GM19035 (cell line): Measurements from ENCODE around the gene ITGB7.

ENCODE experiments used
- ATAC-seq: cut with Tn5 transposase; IDR thresholded peaks from one replicate; pipeline ENCODE4 v1.9.1; 2021; ENCODE audit not compliant: unreplicated experiment

Gene ITGB7

DNA sequence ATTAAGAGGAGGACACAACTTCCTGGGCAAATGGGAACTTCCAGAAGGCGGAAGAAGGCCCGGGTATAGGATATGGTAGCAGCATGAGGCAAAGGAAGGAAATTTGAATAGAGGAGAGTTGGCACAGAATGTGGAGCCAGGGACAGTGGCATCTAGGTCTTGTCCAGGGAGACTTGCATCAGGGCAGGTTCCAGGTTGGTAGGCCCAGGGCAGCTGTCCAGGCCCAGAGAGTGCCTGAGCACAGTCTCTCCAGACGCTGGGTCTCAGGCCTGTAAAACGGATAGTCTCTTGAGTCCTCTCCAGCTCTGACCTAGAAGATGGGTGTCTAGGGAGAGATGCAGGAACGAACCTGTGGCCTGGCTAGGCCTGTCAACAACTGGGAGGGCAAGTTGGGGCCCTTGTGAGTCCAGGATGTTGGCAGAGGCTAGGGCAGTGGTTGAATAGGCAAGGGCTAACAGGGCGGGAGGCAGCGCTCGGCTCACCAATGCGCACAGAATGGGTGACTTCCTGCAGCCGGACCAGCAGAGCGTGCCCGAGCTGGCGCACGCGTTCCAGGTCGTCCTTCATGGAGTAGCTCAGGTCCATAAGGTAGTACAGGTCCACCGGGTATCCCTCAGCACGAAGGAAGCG lies 9.9 kb downstream of the ITGB7 start:
- ATAC-seq = no peak

DNA sequence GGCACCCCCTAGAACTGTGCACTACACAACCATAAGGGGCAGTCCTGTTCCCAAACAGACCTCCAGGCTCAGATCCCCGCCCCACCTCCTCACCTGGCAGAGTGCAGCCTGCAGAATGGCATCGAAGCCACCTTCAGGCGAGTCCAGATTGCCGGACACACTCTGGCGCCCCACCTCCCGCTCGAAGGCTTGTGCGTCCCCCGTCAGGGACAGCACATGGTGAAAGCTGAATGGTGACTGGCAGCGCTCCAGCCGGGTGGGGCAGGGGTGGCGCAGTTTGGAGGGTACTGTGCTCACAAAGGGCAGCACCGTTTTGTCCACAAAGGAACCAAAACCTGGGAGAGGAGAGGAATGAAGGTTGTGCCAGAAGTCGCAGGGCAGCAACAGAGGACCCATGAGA lies 10.6 kb downstream of the ITGB7 start:
- no peak for ATAC-seq

DNA sequence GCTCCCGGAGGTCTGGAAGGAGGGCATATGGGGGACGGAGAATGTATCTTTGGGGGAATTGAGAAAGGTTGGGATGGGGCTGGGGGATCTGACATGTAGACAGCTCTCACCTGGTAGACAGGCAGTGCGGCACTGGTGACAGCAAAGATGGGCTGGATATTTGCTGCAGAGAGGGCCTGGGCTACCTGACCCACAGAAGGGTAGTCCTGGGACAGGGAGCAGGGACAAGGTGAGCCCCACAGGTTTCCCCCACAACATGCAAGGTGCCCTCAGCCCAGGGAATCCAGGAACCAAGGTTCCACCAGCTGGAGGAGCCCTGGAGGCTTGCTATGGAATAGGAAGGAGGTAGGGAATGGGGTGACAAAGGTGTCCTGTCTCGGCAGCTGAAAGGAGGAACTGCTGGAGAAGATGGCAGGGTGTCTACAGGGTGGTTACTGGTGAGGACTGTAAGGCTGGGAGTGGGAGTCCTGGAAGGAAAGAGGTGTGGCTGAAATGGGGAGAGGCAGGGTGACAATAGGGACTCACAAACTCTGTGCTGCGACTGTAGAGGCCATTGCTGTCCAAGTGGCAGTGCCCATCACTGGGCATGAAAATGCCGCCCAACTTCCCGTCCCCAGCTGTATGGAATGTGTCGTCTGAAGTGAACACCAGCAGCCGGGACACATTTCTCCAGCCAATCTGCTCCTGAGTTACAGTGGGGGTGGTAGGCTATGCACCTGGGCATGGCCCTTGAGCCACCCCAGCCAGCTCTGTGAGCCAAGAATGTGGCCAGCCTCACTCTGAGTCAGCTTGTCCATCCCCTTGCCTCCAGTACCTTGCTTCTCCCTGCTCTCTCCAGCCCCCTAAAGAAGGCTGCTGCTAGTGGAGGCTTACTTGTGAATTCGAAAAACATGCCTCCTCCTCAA lies 11.3 kb downstream of the ITGB7 start:
- no peak for ATAC-seq

DNA sequence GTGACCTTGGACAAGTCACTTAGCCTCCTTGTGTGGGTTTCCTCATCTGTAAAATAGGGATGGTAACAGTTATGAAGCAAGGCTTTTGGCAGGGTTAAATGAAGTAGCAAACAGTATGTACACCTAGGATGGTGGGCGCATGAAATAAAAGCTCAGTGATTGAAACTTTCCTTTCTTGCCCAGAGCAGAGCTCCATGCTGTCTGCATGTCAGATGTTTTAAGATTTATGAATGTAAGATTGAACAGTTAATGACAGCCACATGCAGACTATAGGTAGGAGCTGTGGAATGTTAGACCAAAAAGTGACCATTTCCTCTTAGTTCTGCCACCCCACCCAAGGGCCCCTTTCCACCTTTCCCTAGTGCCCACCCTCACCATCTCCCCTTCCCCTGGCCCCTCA lies 12.1 kb downstream of the ITGB7 start:
- no peak for ATAC-seq

DNA sequence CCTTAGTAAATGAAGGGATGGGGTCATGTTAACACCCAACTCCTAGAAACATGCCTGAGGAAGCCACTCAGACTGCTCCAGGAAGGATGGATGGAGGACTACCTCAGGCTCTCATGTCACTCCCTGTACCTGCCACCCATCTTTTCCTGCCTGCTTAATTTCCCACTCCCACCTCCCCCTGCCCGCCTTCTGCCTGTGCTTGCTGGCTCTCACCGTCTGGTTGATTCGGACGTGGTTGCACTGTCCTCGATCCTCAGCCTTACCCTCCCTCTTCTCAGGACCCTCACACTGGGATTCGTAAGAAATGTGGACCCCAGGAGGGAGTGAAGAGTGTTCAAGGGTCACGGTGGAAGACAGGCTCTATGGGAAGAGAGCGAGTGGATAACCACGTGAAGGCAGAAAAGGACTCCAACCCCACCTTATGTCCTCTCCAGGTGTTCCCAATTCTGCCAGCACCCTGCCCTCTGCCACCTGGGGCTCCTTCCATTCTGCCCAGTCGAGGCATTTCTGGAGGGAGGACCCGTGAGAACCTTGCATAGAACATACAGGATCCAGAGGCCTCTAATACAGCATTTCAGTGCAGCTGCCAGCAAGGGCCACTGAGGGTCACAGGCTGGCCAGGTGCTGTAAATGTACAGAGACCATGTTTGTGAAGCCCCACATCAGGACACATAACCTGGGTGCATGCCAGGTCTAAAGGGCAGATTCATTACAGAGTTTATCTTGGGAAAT lies 12.9 kb downstream of the ITGB7 start:
- ATAC-seq = no peak

DNA sequence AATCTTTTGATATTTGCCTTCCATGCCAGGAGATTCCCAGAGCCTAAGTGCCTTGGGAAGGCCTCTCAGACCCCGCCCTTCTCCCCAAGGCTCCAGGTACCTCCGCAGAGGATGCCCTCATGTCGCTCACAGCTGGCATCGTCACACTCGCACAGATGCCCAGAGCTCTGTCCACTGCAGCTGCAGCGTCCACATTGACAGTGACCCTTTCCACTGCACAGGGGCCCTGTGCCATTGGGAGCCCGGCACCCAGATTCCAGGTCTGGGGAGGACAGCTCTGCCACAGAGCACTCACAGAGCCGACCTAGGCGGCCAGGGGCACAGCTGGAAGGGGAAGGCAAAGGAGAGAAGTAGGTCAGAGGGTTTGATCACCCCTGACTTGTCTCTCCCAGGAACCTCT lies 14.0 kb downstream of the ITGB7 start:
- no peak for ATAC-seq

DNA sequence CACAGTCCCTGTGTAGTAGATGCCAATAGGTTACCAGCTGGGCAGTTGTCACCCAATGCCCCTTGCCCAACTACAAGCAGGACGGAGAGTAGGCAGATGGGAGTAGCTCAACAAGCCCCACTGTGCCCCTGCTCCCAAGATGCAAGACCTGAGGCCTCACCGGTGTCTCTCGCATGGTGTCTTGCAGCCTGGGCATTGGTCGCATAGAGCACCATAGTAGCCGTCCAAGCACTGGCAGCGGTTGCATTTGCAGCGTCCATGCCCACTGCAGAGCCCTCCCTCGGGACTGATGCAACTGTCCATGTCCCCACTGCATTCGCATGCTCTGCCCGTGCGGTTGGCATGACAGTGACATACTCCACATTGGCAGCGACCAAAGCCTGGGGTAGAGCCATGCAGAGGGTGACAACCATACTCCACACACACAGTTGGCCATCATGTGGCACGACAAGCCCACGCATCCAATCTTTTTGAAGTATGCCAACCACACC lies 14.5 kb downstream of the ITGB7 start:
- no peak for ATAC-seq

DNA sequence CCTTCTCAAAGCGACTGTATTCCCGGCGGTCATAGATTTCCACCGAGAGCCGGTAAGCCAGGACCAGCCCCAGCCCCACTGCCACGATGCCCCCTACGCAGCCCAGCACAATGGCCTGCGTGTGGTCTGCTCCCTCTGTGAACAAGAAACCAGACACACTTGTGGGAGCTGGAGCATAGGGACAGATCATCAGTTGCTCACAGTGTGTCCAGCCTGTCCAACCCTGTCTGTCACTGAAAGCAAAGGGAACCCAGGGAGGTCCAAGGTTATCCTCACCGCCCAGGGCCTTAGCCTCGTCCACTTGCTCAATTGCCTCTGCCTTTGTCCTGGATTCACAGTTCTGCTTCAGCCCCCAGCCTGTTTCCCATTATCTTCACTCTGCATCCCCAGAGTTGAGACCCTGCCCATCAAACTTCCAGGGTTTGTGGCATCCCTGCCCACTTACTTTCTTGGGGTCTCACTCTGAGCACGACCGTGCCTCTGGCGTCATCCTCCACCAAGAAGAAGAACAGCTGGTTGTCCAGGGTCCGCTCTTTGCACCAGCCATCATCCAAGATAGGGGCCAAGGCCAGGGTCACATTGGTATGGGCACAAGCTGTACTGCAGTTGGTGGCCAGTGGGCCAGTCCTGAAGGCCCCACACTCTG lies 15.0 kb downstream of the ITGB7 start:
- no peak for ATAC-seq

DNA sequence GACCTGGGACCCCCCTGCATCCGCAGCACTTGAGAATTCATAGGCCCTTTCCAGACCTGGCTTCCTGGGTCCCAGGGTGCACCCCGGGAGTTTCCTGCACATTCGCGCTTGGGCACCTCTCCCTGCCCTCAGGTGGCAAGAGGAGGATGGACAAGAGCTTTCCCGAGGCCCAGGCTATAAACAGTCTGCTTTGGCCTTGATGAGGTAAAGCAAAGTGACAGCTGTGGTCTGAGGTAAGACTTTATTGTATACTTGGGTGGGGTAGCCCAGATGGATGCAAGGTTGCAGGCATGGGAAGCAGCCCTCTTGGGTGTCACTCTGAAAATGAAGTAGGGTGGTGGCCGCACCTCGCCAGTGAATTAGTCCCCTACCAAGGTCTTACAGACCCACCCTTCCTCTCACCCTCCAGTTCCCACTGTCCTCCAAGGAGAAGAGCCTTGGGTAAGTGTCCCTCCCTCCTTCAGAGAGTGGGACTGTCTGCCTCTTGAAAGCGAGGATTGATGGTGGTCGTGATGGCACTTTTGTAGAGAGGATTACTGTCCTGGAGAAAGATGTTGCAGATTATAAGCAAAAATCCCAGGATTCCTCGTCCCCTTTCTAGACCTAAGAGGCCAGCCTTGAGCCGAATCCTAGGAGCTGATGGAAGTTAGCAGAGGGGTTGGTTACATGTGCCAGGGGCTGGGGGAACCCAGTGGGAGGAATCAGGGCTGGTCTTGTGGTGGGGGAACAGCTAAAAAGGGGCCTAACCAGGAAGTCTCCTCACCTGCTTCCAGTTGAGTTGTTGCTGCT lies 15.8 kb downstream of the ITGB7 start:
- no peak for ATAC-seq

DNA sequence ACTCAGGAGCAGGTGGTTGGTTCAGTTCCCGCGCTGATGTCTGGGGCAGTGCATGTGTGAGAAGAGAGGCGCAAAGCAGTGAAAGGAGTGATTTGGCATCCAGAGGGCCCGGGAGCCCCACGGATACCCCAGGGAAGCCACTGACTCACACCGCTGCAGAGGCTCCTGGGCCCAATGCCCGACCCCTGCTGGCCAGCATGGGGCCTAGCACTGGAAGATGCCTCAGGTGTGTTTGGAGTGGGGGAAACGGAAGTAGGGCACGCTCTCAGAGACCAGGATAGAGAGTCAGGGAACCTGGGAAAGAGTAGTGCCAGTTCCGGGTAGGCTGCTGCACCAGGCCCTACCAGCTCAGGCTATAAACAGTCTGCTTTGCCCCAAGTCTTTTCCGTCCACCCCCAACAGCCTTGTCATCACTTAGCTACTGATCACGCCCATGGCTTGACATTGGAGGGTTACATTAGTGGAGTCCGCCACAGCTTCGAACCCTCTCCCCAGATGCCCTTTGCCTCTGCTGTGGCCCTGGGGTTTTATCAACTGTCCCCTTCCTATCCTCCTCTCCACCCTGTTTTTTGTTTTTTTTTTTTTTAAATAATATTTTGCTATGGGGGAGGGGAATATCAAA lies 16.8 kb downstream of the ITGB7 start:
- no peak for ATAC-seq

DNA sequence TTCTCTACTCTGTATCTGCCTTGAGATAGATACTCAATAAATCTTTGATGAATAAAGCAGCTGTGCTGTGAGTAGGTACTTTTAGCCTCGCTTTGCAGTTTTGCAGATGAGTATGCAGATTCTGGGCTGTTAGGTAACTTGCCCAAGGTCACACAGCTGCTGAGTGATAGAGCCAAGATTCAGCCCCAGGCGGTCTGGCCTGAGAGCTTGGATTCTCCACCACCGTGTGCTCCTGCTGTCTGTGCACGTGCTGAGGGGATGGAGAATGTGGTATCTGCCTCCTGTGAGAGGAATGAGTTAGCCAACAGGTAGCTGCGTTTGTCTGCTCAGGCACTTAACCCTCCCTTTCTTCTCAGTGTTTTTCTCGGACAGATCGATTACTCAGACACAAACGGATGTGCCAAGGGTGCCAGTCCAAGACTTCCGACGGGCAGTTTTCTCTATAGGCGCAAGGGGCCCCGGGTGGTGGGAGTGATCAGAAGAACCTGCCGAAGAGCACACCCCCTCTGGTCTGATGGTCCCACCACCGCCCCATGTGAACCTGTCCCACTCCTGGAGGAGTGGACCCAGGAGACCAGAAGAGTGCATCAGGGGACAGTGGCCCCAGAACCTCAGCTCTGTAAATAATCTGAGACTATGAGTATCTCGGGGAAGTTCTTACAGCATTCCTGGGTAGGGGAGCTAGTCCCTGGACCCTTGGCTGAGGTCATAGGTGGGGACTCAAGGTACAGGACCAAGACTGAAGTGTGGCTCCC lies 19.7 kb downstream of the ITGB7 start:
- ATAC-seq = no peak

DNA sequence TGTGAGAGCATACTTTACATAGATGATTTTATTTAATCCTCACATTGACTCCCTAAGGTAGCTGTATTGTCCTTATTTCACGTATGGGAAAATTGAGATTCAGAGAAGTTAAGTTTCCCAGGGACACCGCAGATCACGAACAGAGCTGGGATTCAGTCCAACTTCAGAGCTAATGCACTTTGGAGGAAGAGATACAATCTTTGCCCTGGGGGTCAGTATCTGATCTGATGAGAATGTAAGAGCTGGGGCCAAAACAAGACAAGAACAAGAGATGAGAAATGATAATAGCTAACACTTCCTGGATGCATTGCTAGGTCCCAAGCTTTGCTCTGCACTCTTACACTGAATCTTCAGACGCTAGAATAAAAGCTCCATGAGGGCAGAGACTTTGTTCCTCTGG lies 20.3 kb downstream of the ITGB7 start:
- no peak for ATAC-seq

DNA sequence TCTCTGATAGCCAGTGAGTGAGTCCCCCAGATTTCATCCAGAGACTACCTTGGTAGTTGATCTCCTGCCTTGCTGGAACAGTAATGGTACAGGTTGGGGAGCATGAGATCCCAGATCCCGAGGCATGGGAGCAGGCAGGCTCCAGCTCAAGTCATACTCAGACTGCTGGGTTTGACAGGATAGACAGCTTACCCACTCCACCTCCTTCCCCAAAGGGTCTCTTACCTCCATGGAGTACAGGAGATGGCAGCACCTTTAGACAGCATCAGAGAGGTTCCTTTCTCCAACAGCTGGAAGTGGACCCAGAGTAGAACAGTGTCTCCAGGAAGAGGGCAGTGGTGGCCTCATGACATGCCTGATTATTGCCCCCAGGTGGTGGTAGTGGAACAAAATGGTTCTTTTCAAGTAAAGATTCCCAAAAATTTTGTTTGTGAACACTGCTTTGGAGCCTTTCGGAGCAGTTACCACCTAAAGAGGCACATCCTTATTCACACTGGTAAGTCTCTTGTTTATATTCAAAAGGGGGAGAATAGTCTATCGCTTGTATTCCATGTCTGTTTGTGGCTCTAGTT lies 21.4 kb downstream of the ITGB7 start:
- ATAC-seq = no peak

DNA sequence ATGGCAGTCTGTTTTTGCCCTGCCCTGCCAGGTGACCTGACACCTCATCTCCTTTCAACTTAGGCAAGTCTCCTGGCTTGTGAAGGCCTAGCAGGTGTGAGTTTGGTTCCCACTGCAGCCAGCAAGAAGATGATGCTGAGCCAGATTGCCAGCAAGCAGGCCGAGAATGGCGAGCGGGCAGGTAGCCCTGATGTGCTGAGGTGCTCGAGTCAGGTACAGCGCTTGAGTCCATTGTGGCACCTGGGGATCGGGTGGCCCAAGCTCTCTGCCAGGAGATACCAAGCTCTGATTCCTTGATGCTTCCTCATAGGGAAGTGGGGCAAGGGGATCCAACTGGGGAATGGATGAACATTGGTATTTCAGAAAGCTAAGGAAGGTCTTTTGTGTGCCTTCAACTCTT lies 22.2 kb downstream of the ITGB7 start:
- no peak for ATAC-seq

DNA sequence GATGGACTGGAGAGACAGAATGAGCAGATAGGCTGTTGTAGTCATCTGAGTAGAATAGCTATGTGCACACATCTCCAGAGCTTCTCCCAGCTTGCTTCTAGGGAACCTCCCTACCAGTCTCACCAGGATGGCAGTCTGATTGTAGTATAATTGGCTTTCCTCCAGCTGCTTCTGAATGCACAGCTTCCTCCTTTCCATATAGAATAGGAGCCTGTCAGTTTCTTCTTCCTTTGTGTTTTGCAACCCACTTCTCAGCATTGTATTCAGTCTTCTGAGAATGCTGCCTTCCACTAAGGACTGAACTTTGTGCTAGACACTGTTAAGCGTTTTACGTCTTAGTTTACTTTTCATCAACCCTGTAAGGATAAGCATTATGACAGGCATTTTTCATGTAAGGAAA lies 24.1 kb downstream of the ITGB7 start:
- ATAC-seq = no peak

DNA sequence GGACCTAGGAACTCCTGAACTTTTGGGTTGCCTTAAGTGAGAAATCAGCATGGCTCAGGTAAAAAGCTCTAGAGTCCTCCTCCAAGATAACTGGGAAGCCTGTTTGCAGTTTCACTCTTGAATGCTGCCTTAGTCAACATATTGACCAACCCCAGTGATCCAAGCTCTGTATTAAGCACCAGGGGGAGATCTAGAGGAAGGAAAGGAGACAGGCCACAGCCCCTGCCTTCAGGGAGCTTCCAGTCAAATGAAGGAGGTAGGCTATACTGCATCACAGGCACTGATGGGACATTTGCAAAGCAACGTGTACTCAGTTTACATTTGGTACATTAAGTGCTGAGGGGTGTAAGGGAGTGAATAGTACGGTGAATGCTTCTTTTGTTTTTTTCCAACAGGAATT lies 25.1 kb downstream of the ITGB7 start:
- ATAC-seq = no peak

DNA sequence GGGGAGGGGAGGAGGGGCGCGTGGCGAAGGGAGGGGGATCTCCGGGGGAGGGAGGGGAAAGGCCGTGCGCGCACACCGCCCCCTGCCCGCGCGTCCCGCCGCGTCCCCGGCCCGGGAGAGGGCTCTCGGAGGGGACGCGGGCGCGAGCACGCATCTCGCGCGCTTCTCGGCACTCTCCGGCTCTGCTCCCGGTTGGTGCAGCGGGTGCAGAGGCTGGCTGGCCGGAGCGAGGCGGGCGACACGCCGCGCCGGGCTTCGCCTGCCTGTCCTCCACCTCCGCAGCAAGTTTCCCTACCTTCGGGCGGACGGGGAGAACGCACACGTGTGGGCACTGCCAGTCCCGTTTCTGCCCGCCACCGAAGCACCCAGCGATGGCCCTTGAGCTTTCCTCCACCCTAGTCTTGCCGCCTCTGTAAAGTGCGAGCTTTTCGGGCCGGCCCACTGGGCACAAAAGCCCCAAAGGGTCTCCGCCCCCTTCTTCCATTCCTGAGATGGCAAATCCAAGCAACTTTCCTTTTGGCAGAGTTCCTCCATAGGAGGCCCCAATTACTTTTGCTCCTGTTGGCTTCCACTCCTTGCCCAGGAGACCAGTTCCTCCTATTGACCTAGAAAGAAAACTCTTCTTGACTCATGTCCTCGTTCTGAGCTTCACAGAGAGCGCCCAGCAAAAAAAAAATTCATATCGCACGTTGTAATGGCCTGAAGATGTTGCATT lies 26.0 kb downstream of the ITGB7 start:
- peak; percentile 43 for ATAC-seq

DNA sequence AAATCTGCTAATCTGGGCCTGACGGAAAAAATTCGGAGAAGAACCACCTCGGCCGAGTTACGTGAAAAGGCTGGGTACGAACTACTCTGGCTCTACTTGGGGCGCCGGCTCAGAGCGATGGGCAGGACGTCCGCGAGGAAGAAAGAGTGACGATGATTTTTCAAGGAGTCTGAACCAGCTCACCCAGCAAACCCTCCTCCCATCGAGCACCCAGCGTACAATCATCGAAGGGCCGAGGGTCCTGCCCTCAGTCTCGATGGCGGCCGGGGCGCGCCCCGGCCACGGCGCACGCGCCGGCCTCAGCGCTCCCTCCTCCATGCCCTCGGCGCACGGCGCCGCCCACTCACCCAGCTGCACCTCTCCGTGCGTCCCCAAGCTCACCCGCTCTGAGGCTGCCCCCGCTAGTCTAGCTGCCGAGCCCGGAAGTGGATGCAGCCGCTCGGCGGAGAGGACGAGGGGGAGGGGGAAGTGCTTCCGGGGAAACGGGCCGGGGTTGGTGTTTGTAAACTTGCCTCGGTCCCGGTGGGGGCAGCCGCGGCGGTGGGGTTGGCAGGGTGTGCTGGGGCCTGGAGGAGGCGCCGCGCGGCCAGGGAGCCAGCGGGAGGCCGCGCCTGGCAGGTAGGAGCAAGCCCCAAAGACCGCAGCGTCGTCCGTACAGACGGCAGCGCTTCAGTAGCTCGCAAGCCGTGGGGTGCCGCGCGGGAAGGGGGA lies 26.7 kb downstream of the ITGB7 start, which contains the start of the genes CSAD and ZNF740:
Gene CSAD (minus strand): TSS at position 706 of the 711 bp plus-strand sequence. CDS start 7,455 bp downstream, outside the sequence.
Gene ZNF740 (plus strand): TSS at position 503 of the 711 bp plus-strand sequence. CDS start 1,262 bp downstream, outside the sequence.
- peak; percentile 95 for ATAC-seq
